ENCODE measurements around the gene CHML. TPM values are rescaled to one million over a fixed set of nuclear protein-coding genes. Genes with fewer than 3 reads are reported as not detected.

The CHML gene, protein sequence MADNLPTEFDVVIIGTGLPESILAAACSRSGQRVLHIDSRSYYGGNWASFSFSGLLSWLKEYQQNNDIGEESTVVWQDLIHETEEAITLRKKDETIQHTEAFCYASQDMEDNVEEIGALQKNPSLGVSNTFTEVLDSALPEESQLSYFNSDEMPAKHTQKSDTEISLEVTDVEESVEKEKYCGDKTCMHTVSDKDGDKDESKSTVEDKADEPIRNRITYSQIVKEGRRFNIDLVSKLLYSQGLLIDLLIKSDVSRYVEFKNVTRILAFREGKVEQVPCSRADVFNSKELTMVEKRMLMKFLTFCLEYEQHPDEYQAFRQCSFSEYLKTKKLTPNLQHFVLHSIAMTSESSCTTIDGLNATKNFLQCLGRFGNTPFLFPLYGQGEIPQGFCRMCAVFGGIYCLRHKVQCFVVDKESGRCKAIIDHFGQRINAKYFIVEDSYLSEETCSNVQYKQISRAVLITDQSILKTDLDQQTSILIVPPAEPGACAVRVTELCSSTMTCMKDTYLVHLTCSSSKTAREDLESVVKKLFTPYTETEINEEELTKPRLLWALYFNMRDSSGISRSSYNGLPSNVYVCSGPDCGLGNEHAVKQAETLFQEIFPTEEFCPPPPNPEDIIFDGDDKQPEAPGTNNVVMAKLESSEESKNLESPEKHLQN
- total RNA-seq = 10.5 and 12.3 TPM in 2 replicates

DNA sequence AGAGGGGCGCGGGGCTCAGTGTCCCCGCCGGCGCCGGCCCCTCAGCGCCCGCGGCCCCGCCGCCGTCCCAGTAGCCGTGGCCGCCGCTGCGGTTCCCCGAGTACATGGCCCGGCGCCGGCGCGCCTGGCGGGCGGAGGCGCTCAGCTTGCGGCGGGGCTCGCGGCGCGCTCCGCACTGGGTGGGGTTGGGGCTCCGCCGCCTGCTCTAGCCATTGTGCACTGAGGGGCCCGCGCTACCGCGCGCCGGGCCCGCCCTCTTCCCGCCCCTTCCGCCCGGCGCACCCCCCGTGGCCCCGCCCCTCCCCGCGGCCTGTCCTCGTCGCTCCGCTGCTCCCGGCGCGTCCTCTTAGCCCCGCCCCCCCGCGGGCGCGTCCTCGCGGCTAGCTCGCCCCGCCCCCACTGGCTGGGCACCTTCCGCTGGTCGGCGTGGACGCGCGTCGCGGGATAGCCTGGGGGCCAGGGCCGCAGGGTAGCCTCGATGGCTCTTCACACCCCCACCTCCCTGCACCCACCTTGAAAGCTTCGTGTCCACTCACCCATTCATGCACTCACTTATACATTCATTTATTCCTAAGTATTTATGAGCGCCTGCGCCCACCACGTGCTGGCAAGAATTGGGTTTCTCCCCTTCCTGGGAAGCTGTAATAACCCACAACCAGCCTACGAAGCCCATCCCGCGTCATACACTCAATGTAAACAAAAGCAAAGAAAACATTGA is at the start of gene CHML, which contains the start of gene OPN3:
CHML (minus strand) TSS at position 221 of the 718 bp plus-strand sequence. CDS start 4,603 bp downstream, outside the sequence.
OPN3 (minus strand) TSS at position 221 of the 718 bp plus-strand sequence; CDS start at position 106, 115 bp downstream.

DNA sequence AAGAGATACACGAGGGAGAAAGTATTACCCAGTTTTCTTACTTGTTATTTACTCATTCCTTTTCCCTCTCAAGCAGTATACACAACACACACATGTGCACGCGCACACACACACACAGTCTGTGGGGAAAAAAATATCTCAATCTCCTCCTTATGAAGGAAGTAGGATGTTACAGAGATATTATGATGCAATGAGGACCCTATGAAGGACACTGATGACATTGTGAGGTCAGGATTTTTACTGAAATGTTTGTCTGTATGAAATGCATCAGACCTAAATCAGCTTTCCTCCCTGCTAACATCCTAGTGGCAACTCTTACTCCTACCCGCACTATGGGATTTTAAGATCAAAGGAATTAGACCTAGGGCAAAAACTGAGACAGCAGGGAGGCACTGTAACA is 11.8 kb upstream of the CHML start, which contains the start of gene WDR64:
WDR64 (plus strand) TSS at position 270 of the 400 bp plus-strand sequence. CDS start 204 bp downstream, outside the sequence.

Other genes starting within 250 kb of the CHML start
- 51.9 and 62.6 TPM in 2 replicates for gene FH, start 120.6 kb downstream of the CHML start, total RNA-seq
- 0.03 and 0.33 TPM in 2 replicates for gene KMO, start 108.0 kb downstream of the CHML start, total RNA-seq
- gene OPN3, start within 50 bp of the CHML start, total RNA-seq = 11.9 and 21.8 TPM in 2 replicates
- not detected in 2 replicates for gene WDR64, start 11.9 kb upstream of the CHML start, total RNA-seq
- 1.6 and 4.6 TPM in 2 replicates for gene EXO1, start 207.8 kb upstream of the CHML start, total RNA-seq